Kidney (tissue), 14 donors: ENCODE results near the gene ELMOD3. TPM values are rescaled to one million over a fixed set of nuclear protein-coding genes. Genes with fewer than 3 reads are reported as not detected.
"Not testable (repeated sequence)": the region's sequence is repeated elsewhere in the genome, so short reads cannot be mapped to it uniquely, and the experiment has no call there.

ENCODE experiments used
- DNase-seq, 5 donors: peaks; one replicate each; pipeline ENCODE4 v3.0.0-alpha.2; 2013 to 2020
- FAIRE-seq: peaks from 2 replicates; lab custom pipeline; 2012; peaks lifted over from hg19 to GRCh38; lab: Jason Lieb, UNC
- H3K27ac ChIP-seq, 2 donors: one replicate each; pipeline ENCODE4 v1.7.0; 2013; ENCODE audit warnings: low read depth in 2 of 2, low read length in 2 of 2, inconsistent platforms in 1 of 2
- H3K27me3 ChIP-seq: one replicate; pipeline ENCODE4 v1.7.1; 2013; ENCODE audit warnings: low read length, inconsistent platforms; ENCODE audit not compliant: control insufficient read depth, insufficient read depth
- H3K36me3 ChIP-seq, 3 donors: one replicate each; pipeline versions ENCODE4 v1.7.0 to v1.7.1; 2013; ENCODE audit warnings: low read length in 3 of 3, control low read depth in 1 of 3, inconsistent platforms in 1 of 3; ENCODE audit not compliant: insufficient read depth in 3 of 3, control insufficient read depth in 2 of 3
- H3K4me1 ChIP-seq, 3 donors: one replicate each; pipeline versions ENCODE4 v1.7.0 to v1.7.1; 2013; ENCODE audit warnings: low read length in 3 of 3, inconsistent platforms in 1 of 3, low read depth in 1 of 3; ENCODE audit not compliant: control insufficient read depth in 2 of 3, insufficient read depth in 2 of 3
- H3K4me3 ChIP-seq, 3 donors: one replicate each; pipeline versions ENCODE4 v1.7.0 to v1.8.1; 2013; ENCODE audit warnings: low read length in 3 of 3, control low read depth in 1 of 3, inconsistent platforms in 1 of 3
- H3K9ac ChIP-seq, 3 donors: one replicate each; pipeline versions ENCODE4 v1.7.0 to v1.7.1; 2013; ENCODE audit warnings: low read length in 3 of 3, control low read depth in 1 of 3, inconsistent platforms in 1 of 3
- H3K9me3 ChIP-seq, 3 donors: one replicate each; pipeline versions ENCODE4 v1.7.0 to v1.7.1; 2013; ENCODE audit warnings: low read length in 3 of 3, control low read depth in 1 of 3, inconsistent platforms in 1 of 3; ENCODE audit not compliant: control insufficient read depth in 2 of 3, insufficient read depth in 1 of 3
- intact Hi-C: fragments of 100-400 bp; cut with DNase I; formaldehyde crosslinking; loops from one replicate; pipeline ENCODE4 v1.11.1; 2022
- polyA plus RNA-seq: library from polyadenylated mRNA; stranded (reverse); fragments of 350-450 nt; fragmentation: Illumina TruSeq; extraction: RNeasy Lipid Tissue Mini Kit (QIAGEN cat#74804); gene quantifications from one replicate; pipeline ENCODE4 v1.2.3, GENCODE V29; 2014; ENCODE audit warnings: low read depth, low replicate concordance; ENCODE audit not compliant: insufficient read depth
- total RNA-seq: library from RNA; stranded (reverse); fragmentation: NEBNext Ultra II Directional; extraction: Animal tissue kit (Norgen Biotek cat#: 25700); gene quantifications from one replicate; pipeline ENCODE4 v1.2.1, GENCODE V29; 2021
- TF ChIP-seq, protein P1 (sequence below): IDR thresholded peaks from 3 replicates; pipeline ENCODE4 v1.5.1; 2012; ENCODE audit warnings: mild to moderate bottlenecking, moderate library complexity, borderline replicate concordance; ENCODE audit not compliant: insufficient read depth; ENCODE audit errors: extremely low read depth
- donor health status: control.
- donor health status: control.
- donor health status: control.
- donor health status: control.
- donor health status: control.
- donor health status: DM: yes; HTN: yes; CAD: no.
- donor health status: Normal renal cell carcinoma (clear cell type).

The ELMOD3 gene
- total and polyA plus RNA-seq, 2 donors from 2014 or later: 15.3 to 17.0 TPM

DNA sequence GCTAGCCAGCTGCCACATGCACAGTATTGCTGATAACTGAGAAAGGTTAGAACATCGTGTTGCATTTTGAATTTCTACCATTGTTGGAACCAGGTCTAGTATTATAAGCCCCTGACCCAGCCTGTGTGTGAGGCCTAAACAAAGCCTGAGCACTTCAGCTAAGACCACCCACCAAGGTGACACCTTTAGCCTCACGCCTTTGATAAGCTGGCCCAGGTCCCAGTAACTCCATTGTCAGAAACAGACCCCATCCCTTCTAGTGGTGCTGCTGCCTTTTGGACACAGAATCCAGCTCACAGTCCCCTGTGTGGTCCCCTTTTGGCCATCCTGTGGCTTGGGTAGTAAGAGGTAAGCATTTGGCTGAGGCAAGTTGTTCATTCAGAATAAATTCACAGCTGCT lies 1.6 kb downstream of the ELMOD3 start:
- TF ChIP-seq, protein P1, sequence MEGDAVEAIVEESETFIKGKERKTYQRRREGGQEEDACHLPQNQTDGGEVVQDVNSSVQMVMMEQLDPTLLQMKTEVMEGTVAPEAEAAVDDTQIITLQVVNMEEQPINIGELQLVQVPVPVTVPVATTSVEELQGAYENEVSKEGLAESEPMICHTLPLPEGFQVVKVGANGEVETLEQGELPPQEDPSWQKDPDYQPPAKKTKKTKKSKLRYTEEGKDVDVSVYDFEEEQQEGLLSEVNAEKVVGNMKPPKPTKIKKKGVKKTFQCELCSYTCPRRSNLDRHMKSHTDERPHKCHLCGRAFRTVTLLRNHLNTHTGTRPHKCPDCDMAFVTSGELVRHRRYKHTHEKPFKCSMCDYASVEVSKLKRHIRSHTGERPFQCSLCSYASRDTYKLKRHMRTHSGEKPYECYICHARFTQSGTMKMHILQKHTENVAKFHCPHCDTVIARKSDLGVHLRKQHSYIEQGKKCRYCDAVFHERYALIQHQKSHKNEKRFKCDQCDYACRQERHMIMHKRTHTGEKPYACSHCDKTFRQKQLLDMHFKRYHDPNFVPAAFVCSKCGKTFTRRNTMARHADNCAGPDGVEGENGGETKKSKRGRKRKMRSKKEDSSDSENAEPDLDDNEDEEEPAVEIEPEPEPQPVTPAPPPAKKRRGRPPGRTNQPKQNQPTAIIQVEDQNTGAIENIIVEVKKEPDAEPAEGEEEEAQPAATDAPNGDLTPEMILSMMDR: no peak
- no peak overlapping the region for H3K4me3 ChIP-seq
- no peaks in the 10 kb centered on the region for H3K27me3 ChIP-seq
- peaks cover 0 to 14% (median 3%) of the 10 kb centered on the region in 3 donors for H3K4me1 ChIP-seq
- FAIRE-seq (no peak), DNase-seq (no peak)
- no peaks in the 10 kb centered on the region for H3K9me3 ChIP-seq
- intact Hi-C loops: no loop called here
- H3K27ac ChIP-seq: no peak overlapping the region
- peaks cover 2 to 8% (median 3%) of the 10 kb centered on the region in 3 donors for H3K36me3 ChIP-seq
- no peak overlapping the region for H3K9ac ChIP-seq

DNA sequence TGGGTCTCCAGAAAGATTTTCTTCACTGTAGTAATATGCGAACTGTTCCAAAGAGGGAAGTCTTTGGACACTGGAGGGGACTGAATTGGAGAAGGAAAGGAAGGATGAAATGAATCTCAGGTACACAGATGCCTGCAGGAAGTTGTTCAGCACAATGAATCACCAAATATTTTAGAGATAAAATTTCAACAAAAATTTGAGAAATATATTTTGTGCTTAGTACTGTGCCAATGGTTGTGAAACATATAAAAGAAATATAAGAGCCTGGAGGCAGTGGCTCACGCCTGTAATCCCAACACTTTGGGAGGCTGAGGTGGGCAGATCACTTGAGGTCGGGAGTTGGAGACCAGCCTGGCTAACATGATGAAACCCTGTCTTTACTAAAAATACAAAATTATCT lies 3.2 kb downstream of the ELMOD3 start:
- FAIRE-seq: no peak
- H3K36me3 ChIP-seq: peaks cover 2 to 3% (median 3%) of the 10 kb centered on the region in 3 donors
- H3K4me1 ChIP-seq: peaks cover 0 to 14% (median 3%) of the 10 kb centered on the region in 3 donors

DNA sequence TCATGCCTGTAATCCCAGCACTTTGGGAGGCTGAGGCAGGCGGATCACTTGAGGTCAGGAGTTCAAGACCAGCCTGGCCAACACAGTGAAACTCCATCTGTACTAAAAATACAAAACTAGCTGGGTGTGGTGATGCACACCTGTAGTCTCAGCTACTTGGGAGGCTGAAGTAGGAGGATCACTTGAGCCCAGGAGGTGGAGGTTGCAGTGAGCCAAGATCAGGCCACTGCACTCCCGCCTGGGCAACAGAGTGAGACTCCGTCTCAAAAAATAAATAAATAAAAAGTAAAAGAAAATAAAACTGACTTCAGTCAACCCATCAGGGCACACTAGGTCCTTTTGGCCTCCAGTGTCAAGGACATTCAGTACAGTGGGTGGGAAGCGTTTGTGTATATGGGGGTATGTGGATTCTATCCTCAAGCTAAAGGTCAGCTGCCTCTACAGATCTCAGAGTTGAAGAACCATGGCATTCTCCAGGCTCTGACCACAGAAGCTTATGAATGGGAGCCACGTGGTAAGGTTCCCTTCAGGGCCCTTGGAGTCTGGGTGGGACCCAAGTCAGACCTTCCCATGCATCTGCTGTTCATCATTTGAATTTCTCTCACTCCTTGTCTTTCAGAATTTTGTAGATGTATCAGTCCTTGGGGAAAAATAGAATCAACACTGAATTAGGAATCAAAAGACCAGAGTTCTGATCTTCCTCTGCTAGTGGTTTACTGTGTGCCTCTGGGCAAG lies 8.3 kb downstream of the ELMOD3 start:
- H3K36me3 ChIP-seq, H3K9ac ChIP-seq, H3K4me3 ChIP-seq, intact Hi-C loops, H3K27me3 ChIP-seq, H3K9me3 ChIP-seq, H3K4me1 ChIP-seq, FAIRE-seq, H3K27ac ChIP-seq, DNase-seq: not testable (repeated sequence)

More for the DNA sequence above, 3.2 kb downstream of the ELMOD3 start:
- no peak overlapping the region for H3K4me3 ChIP-seq
- TF ChIP-seq, protein P1: no peak
- no peak overlapping the region for H3K27ac ChIP-seq
- no peak for DNase-seq
- intact Hi-C loops: no loop called here
- no peaks in the 10 kb centered on the region for H3K27me3 ChIP-seq
- no peaks in the 10 kb centered on the region for H3K9me3 ChIP-seq
- no peak overlapping the region for H3K9ac ChIP-seq

DNA sequence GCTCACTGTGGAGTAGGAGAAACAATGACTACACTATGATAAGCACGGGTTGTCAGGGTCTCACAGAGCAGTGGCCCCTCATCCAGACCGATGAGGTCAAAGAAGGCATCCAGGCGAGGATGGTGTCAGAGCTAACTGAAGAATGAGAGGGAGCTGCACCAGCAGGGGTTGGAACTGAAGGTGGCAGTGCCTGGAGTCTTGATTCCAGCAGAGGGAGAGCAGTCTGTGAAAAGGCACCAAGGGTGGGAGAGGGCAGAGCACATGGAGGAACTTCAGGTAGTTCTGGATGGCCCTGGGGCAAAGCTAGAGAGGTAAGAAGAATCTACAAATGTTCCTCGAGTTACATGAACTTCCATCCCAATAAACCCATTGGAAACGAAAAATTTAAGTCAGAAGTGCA lies 12.6 kb downstream of the ELMOD3 start:
- Histone ChIP-seq H3K9ac (no peak overlapping the region), H3K27me3 (no peaks in the 10 kb centered on the region), H3K4me1 (no peaks in the 10 kb centered on the region), H3K4me3 (no peak overlapping the region), H3K36me3 (peaks cover 0 to 14% (median 0%) of the 10 kb centered on the region in 3 donors), H3K27ac (no peak overlapping the region), H3K9me3 (no peaks in the 10 kb centered on the region)
- intact Hi-C loops: no loop called here
- TF ChIP-seq, protein P1: no peak
- FAIRE-seq: no peak
- DNase-seq: no peak
